GM18499 (cell line): ENCODE data around the gene SPATA3.
"Not testable (repeated sequence)": the region's sequence is repeated elsewhere in the genome, so short reads cannot be mapped to it uniquely, and the experiment has no call there.

Source experiments
- ATAC-seq: cut with Tn5 transposase; IDR thresholded peaks from one replicate; pipeline ENCODE4 v1.9.1; 2021; ENCODE audit warnings: moderate number of reproducible peaks; ENCODE audit not compliant: insufficient read depth, unreplicated experiment

SPATA3 gene

DNA sequence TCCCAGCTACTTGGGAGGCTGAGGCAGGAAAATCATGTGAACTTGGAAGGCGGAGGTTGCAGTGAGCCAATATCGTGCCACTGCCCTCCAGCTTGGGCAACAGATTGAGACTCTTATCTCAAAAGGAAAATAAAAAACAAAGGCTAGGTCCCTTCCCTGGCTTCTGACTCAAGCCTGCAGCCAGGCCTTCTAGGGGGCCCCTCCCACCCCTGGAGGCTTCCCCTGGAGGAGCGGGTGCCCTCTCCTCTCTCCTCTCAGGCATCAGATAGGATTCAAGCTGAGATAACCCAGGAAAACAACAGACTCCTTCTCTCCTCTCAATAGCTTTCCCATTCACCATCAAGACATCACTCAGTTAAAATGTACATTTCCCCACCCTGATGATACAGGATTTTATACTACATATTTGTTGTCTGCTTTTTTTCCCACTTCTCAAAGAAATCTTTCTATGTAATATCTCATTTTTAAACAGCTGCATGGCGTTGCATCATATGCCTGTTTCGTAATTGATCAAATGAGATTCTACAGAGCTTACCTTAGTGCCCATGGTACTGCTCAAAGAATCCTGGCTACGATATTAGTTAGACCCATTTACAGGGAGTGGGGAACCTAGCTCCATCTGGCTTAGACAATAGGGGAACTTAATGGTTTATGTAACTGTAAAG is 20.8 kb downstream of the SPATA3 start:
- ATAC-seq: no peak

GRCh38 chr2:231017231-231017598 is 21.3 kb downstream of the SPATA3 start:
- no peak for ATAC-seq

DNA sequence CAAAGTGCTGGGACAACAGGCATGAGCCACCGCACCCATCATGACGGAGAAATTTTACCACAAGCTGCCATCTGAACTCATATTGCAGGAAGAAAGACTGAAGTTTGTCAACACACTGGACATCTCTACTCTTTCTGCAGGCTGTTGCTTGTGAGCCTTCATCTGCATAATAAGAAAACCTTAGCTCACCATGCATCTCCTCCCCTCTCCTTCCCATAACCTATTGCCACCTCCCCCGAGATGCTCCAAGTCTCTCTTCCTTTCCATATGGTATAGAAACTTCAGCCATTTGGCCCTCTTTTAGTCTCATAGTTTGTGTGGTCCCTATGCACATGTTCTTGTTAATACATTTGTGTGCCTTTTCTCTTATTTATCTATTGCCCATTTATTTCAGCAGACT is 22.3 kb downstream of the SPATA3 start:
- ATAC-seq: no peak

DNA sequence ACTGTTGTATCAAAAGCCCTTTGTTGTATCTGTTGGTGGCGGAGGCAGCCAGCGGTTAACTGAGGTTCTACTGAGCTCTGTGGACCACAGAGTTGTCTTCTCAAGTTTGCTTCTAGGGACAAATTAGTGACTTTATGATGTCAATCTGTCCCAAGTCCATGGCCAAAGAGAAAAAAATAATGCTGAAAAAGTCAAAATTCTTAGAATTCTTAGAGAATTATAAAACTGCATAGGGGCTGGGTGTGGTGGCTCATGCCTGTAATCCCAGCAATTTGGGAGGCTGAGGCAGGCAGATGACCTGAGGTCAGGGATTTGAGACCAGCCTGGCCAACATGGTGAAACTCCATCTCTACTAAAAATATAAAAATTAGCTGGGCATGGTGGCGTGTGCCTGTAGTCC is 29.1 kb downstream of the SPATA3 start:
- ATAC-seq: not testable (repeated sequence)

DNA sequence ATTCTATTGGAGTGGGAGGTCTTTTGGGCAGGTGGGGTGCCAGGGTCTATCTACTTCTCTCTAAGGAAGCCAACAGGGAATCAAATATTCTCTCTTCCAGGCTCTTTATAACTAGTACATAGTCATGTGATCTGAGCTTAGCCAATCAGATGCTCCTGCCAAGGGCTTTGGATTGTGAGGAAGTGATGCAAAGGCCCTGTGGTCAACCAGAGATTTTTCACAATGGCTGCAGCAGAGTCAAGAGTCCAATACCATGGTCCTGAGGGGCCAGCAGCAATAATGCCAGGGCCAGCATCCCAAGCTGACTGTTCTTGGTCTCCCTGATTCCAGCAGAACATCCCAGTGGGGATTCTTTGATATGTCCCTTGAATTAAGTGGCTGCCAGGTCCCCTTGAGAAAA is 33.0 kb downstream of the SPATA3 start:
- ATAC-seq: no peak

- no peak for ATAC-seq
Measured at GRCh38 chr2:231029563-231029962, 33.6 kb downstream of the SPATA3 start.

DNA sequence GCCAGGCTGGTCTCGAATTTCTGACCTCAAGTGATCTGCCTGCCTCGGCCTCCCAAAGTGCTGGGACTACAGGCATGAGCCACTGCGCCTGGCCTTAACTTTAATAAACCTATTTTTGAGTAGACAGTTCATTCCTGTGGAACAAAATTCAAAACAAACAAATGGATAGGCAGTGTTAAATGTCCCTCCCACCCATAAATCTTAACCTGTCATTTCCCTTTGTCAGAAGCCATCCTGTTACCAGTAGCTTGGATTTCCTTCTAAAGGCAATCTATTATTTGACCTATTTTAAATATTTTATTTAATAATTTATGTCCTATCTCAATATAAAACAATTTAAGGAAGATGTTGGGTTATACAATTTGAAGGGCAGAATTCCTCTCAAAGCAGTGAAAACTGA is 34.8 kb downstream of the SPATA3 start:
- no peak for ATAC-seq

DNA sequence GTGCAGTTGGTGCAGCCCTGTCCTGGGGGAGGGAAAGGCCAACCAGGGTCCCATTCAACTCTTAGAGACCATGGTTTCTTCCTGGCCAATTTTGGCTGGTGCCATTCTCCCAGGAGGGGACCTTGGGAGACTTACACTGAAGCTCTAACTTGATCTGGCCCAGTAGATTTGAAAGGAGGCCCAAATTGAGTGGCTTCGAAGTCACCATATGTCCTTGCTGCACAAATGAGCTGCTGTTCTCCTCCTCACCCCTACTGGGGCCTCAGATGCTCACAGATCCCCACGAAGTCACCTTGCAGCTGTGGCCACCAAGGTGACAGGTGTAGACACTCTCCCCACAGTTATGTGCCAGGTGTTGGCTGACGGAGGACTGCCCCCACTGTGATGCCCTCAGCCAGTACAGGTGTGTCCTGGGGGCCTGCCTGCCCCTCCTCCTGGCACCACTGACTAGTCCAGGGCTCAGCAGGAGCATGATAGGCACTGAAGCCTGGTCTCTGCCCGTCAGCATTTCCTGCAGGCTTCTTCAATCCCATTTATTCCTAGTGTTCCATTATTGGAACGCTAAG is 36.7 kb downstream of the SPATA3 start:
- ATAC-seq: no peak

DNA sequence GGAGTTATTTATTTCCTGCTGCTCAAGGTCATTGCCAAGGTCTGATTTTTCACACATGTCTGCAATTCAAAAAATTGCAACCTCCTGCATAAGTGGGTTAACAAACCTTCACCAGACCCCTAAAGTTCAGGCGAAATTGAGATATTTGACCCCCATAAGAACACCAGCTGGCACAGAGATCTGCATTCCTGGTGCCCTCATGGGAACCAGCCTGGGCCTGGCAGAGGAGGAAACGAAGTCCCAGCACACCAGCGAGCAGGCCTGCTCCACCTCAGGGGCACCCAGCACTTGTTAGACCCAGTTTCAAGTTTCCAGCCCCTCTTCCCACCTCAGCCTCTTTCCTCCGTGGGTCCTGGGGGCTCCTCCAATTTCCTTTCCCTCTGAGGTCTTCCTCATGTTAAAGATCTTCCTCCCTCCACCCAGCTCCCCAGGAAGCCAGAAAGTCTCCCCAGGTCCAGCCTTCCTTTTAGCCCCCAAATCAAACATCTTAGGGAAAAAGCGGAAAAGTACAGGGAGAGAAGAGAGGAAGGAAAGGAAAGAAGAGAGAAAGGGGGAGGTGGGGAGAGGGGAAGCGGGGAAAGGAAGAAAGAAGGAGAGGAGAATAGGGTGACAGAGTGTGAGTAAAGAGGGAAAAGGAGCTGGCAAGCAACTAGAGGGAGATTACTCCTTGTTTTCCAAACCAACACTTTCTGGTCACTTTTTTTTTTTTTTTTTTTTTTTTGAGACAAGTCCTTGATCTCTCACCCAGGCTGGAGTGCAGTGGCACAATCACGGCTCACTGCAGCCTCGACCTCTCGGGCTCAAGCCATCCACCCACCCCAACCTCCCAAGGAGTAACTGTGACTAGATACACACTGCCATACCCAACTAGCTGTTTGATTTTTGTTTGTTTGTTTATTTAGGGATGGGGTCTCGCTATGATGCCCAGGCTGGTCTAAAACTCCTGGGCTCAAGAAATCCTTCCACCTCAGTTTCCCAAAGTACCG is 37.5 kb downstream of the SPATA3 start:
- no peak for ATAC-seq

- no peak for ATAC-seq
Measured at GRCh38 chr2:231034291-231034882, 38.5 kb downstream of the SPATA3 start.

DNA sequence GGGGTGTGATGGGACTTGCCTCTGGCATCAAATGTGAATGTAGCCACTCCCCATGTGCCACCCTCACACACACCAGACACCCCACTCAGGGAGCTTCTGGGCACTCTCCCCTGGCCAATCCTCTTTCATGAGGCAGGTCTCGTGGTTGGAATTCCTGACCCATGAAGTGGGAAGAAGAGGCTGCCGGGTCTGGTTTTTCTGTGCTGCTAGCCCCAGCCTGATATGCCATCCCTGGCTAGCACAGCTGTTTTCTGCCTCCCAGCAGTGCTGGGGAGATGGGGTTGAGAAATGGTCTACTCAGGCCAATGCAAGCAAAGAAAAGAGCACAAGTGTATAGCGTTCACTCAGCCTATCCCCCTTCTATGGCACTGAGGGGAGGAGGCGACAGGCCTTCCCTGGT is 40.2 kb downstream of the SPATA3 start:
- ATAC-seq: no peak

GRCh38 chr2:231036578-231037106 is 40.7 kb downstream of the SPATA3 start:
- ATAC-seq: no peak

DNA sequence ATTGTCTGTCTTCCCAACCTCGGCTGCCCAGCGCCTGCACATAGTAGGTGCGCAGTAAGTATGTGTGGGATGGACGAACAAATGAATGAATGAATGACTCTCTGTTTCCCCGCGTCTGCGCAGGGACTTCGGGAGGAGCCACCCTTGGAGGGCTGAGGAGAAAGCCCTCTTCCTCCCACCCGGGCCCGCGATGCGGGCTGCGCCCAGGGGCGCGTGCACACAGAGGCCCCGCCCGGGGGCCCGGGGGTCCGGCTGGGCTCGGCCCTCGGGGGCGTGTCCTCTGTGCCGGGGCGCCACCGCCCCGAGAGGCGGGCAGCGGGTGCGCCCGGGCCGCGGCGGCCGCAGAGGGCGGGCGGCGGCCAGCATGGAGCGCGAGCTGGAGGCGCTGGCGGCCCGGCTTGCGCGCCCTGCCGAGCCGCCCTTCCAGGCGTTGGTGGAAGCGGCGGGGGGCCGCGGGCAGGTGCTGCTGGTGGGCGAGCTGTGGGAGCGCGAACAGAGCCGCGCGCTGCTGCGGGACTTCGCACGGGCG is 41.3 kb downstream of the SPATA3 start, which contains the start of gene C2orf72:
C2orf72 (plus strand) TSS at position 322 of the 529 bp plus-strand sequence; CDS start at position 365, 43 bp downstream.
- no peak for ATAC-seq

DNA sequence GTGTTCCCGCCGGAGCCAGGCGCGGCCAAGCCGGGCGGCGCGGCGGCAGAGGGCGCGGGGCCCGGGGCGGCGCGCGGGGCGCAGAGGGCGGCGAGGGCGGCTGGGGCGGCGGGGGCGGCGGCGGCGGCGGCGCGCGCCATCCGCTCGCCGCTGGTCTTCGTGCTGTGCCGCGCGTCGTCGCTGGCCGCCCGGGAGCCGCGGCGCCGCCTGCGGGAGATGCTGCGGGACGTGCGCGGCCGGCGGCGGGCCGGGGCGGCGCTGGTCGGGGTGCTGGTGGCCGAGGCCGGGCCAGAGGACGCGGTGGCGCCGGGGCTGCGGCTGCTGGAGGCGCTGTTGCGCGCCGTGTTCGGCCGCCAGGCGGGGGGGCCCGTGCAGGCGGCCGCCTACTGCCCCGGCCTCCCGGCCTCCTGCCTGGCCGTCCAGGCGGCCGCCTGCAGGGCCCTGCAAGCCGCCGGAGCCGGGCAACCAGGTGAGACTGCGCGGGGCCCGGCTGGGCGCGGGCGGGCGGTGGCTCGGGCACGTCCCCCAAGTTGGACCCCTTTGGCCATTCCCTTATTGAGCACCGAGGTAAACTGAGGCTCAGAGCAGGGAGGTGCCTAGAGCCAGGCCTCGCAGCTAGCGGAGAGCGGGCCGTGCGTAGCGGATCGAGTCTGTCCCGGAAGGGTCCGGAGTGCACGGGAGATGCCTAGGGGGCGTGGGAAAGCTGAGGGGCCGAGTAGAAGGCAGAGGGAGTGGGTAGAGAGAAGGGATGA is 42.0 kb downstream of the SPATA3 start:
- ATAC-seq: no peak

DNA sequence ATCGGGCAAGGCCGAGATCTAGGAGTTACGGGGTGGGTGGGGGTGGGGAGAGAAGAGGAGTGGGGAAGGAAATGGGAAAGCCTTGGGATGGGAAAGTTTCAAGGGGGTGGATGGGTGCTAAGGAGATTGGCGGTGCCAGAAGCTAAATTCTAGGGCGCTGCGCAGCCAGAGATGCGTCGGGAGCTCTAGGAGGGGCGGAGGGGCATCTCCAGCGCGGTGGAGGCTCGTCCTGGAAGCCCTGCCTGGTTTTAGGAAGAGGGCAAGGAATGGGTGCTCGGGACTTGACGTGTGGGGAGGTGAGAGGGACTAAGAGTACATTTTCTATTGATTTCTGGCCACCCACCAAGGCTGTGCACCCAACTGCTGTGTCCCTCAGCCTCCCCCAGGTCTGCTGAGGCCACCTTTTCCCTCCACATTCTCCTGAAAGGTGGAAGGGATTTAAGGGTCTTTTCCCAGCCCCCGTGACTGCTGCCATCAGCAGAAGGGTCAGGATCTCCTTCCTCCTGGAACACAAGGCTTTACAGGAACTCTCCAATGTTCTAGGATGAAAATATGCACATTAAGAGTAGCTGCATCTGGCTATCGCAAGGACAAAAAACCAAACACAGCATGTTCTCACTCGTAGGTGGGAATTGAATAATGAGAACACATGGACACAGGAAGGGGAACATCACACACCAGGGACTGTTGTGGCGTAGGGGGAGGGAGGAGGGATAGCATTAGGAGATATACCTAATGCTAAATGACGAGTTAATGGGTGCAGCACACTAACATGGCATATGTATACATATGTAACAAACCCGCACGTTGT is 42.8 kb downstream of the SPATA3 start:
- no peak for ATAC-seq

- ATAC-seq: no peak
Measured at GRCh38 chr2:231039294-231039664, 43.4 kb downstream of the SPATA3 start.

DNA sequence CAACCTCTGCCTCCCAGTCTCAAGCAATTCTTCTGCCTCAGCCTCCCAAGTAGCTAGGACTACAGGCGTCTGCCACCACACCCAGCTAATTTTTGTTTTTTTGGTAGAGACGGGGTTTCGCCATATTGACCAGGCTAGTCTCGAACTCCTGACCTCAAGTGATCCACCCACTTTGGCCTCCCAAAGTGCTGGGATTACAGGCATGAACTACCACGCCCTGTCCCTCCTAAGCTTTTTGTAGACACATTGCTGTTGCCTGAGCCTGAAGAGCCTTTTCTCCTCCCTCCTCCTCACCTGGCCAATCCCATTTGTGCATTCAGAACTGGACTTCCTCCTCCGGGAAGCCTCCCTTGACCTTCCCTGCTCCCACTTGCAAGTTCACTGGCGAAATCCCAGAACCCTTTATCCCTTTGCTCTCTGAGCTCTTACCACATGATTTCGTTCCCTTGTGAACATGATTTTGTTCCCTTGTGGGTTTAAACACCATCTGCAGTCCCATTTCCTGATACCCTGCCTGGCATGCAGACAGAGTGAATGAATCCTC is 44.0 kb downstream of the SPATA3 start:
- no peak for ATAC-seq

DNA sequence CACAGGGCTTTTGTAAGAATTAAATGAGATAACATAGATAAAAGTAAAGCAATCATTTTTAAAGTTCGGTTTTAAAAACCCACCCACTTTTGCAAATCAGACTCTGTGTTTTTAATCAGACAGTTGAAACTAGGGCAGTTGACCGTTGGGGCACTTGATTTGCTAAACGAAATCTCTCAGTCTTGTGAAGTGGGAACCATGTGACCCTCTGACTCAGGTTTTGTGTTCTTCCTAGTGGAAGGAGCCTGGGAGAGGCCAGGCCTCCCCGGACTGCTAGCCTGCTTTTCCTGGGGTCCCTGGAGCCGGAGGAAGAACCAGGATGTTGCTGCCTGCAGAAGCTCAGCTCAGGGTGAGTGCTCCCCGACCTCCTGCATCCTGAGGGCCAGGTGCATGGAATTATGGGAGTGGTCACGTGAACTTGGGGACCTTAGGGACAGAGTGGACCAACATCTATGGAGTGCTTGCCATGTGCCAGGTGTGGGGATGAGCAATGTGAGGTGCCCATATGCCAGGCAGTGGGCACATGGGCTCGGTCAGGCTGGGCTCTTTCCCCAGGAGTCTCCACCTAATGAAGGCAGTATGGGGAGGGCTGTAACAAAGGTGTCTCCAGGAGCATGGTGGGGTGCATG is 45.3 kb downstream of the SPATA3 start:
- ATAC-seq: no peak
